Brain microvascular endothelial cell (primary cell): Measurements from ENCODE around the gene GPR119.
"Not testable (repeated sequence)": the region's sequence is repeated elsewhere in the genome, so short reads cannot be mapped to it uniquely, and the experiment has no call there.

ENCODE experiments used
- DNase-seq: peaks from one replicate; pipeline ENCODE4 v3.0.0-alpha.2; 2020
- H3K27ac ChIP-seq: fragments of 250-450 bp; sonication (Bioruptor Pico); 2 replicates; pipeline ENCODE4 v1.5.1; 2020; ENCODE audit warnings: mild to moderate bottlenecking, moderate library complexity
- H3K27me3 ChIP-seq: fragments of 250-450 bp; sonication (Bioruptor Pico); replicated peaks from 2 replicates; pipeline ENCODE4 v1.5.1; 2020; ENCODE audit warnings: mild to moderate bottlenecking
- H3K36me3 ChIP-seq: fragments of 250-450 bp; sonication (Bioruptor Pico); replicated peaks from 2 replicates; pipeline ENCODE4 v1.5.1; 2020; ENCODE audit warnings: mild to moderate bottlenecking
- H3K4me3 ChIP-seq: 2 replicates; pipeline ENCODE4 v1.5.1; 2011; ENCODE audit warnings: low read depth, mild to moderate bottlenecking, control low read depth, low read length, moderate library complexity
- CTCF ChIP-seq: IDR thresholded peaks from 2 replicates; pipeline ENCODE4 v1.5.1; 2011; ENCODE audit warnings: low read depth, mild to moderate bottlenecking, moderate library complexity, low read length, control low read depth, inconsistent platforms; ENCODE audit errors: missing control alignments
- in situ Hi-C: cut with HindIII; loops from 2 replicates; pipeline ENCODE4 v1.10.0; 2017; ENCODE audit warnings: low sequenced_read_pairs, low pct_ligation_motif_present

The GPR119 gene

GRCh38 chrX:130339408-130340222, 45.9 kb downstream of the GPR119 start, which contains the start of gene SLC25A14:
Gene SLC25A14, plus strand, starts transcription at chrX:130339919. Its CDS starts 360 bp downstream, at chrX:130340279.
- H3K27me3 ChIP-seq: no peaks in the 10 kb centered on the region
- no peaks in the 10 kb centered on the region for H3K36me3 ChIP-seq
- peak within 1 kb of the TSS; percentile 13 for H3K27ac ChIP-seq
- TF ChIP-seq CTCF: no peak
- H3K4me3 ChIP-seq: peak within 1 kb of the TSS; percentile 79
- in situ Hi-C loops: no loop called here
- peak; percentile 34 for DNase-seq

GRCh38 chrX:130338869-130339268, 46.6 kb downstream of the GPR119 start:
- H3K27ac ChIP-seq, H3K27me3 ChIP-seq, DNase-seq, H3K4me3 ChIP-seq, in situ Hi-C loops, H3K36me3 ChIP-seq: not testable (repeated sequence)

- no peaks in the 10 kb centered on the region for H3K36me3 ChIP-seq
- H3K27ac ChIP-seq: no peak overlapping the region
- H3K27me3 ChIP-seq: no peaks in the 10 kb centered on the region
- in situ Hi-C loops: no loop called here
- DNase-seq: no peak
- TF ChIP-seq CTCF: no peak
- no peak overlapping the region for H3K4me3 ChIP-seq
These were observed 48.9 kb downstream of the GPR119 start for GRCh38 chrX:130336531-130336930.
